ENCODE data around the gene HEATR5B. TPM values are rescaled to one million over a fixed set of nuclear protein-coding genes. Genes with fewer than 3 reads are reported as not detected.

The HEATR5B gene
- total and polyA plus RNA-seq, 4 donors = 6.5 to 54.9 (median 16.1) TPM

DNA sequence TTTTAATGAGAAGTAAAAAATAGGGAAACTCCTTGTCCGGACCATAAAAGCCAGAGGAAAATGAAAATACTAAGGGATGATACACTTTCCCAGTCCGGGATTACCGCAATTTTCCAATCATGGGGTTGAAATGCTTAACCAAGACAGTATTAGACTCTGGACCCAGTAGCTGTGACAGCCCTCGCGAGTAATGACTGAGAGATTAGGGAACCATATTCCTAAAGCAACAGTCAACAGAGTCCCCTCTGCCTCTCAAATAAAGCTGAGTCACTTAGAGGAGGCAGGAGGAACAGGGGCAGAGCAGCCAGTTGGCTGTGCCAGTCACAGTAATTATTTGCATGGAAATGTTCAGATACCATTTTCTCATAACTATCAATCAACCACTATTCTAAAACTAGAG is 35.0 kb upstream of the HEATR5B start:
- ATAC-seq (ENCODE audit: insufficient read depth, low FRiP score) = no peak
- 89 to 96% methylated on average over 5 of the region's 5 CpGs for WGBS, 2 donors
- H3K36me3 ChIP-seq (ENCODE audit: control insufficient read depth in 4 of 4, insufficient read depth in 4 of 4, low read length in 4 of 4) = peaks cover 20 to 37% (median 27%) of the 10 kb centered on the region in 4 donors

DNA sequence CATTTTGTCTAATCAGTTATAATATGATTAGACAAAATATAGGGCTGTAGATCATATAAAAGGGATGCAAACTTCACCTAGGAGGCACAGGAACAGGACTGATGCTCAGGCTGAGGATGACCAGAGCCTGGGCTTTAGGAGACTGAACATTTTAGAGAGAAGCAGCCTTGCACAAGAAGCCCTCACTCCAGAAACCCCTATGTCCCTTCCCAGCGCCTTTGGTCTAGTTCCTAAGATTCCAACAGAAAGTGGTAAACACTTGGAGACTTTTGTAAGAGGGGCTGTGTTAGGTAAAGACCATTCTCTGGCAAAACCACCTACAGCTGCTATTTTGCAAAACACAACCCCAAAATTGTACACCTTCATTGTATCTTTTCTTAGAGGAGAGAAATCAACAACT is 33.4 kb upstream of the HEATR5B start:
- 78 to 92% methylated on average over 1 of the region's 1 CpG for WGBS, 2 donors
- H3K36me3 ChIP-seq (ENCODE audit: control insufficient read depth in 4 of 4, insufficient read depth in 4 of 4, low read length in 4 of 4) = peaks cover 16 to 34% (median 26%) of the 10 kb centered on the region in 4 donors

More for the DNA sequence above, 35.0 kb upstream of the HEATR5B start:
- no peaks in the 10 kb centered on the region for H3K9me3 ChIP-seq (ENCODE audit: control insufficient read depth in 4 of 4, insufficient read depth in 3 of 4, low read length in 3 of 4)
- H3K9ac ChIP-seq (ENCODE audit: insufficient read depth in 1 of 2, low read length in 2 of 2) = no peak overlapping the region
- TF ChIP-seq, protein P1, sequence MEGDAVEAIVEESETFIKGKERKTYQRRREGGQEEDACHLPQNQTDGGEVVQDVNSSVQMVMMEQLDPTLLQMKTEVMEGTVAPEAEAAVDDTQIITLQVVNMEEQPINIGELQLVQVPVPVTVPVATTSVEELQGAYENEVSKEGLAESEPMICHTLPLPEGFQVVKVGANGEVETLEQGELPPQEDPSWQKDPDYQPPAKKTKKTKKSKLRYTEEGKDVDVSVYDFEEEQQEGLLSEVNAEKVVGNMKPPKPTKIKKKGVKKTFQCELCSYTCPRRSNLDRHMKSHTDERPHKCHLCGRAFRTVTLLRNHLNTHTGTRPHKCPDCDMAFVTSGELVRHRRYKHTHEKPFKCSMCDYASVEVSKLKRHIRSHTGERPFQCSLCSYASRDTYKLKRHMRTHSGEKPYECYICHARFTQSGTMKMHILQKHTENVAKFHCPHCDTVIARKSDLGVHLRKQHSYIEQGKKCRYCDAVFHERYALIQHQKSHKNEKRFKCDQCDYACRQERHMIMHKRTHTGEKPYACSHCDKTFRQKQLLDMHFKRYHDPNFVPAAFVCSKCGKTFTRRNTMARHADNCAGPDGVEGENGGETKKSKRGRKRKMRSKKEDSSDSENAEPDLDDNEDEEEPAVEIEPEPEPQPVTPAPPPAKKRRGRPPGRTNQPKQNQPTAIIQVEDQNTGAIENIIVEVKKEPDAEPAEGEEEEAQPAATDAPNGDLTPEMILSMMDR (IDR thresholded peaks at IDR 0.05; ENCODE audit: control extremely low read depth, extremely low read depth) = no peak
- H3K27ac ChIP-seq (ENCODE audit: low read depth in 1 of 2, low read length in 1 of 2) = no peak overlapping the region
- H3K27me3 ChIP-seq (ENCODE audit: control insufficient read depth in 3 of 3, insufficient read depth in 3 of 3, low read length in 2 of 3) = no peaks in the 10 kb centered on the region
- DNase-seq = no peak
- no peaks in the 10 kb centered on the region for H3K4me1 ChIP-seq (ENCODE audit: control insufficient read depth in 5 of 5, insufficient read depth in 5 of 5, low read length in 5 of 5)
- H3K4me3 ChIP-seq = no peak overlapping the region

DNA sequence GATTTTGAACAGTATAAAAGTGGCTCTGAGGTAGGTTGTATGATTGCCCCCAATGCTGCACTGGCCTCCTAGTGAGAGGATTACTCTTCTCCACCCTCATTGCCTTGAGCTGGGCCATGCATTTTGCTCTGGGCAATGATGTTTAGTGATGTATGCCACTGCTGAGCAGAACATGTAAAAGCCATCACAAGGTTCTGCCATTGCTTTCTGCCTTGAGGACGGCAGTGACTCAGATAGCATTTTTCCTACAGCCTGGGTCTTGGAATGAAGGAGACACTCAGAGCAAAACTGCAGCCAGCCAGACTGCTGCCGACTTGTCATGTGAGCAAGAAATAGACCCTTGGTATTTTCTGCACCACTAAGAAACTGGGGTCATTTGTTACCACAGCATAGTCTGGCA is 27.8 kb upstream of the HEATR5B start:
- ATAC-seq (ENCODE audit: insufficient read depth, low FRiP score) (no peak), DNase-seq (no peak)
- no peaks in the 10 kb centered on the region for H3K9me3 ChIP-seq (ENCODE audit: control insufficient read depth in 4 of 4, insufficient read depth in 3 of 4, low read length in 3 of 4)
- TF ChIP-seq, protein P1 (IDR thresholded peaks at IDR 0.05; ENCODE audit: control extremely low read depth, extremely low read depth) = no peak
- no peak overlapping the region for H3K9ac ChIP-seq (ENCODE audit: insufficient read depth in 1 of 2, low read length in 2 of 2)
- H3K4me1 ChIP-seq (ENCODE audit: control insufficient read depth in 5 of 5, insufficient read depth in 5 of 5, low read length in 5 of 5) = no peaks in the 10 kb centered on the region
- no peak overlapping the region for H3K27ac ChIP-seq (ENCODE audit: low read depth in 1 of 2, low read length in 1 of 2)
- no peak overlapping the region for H3K4me3 ChIP-seq
- H3K27me3 ChIP-seq (ENCODE audit: control insufficient read depth in 3 of 3, insufficient read depth in 3 of 3, low read length in 2 of 3) = no peaks in the 10 kb centered on the region
- WGBS, 2 donors = 71 to 73% methylated on average over 2 of the region's 2 CpGs
- peaks cover 20 to 35% (median 26%) of the 10 kb centered on the region in 4 donors for H3K36me3 ChIP-seq (ENCODE audit: control insufficient read depth in 4 of 4, insufficient read depth in 4 of 4, low read length in 4 of 4)

More for the DNA sequence above, 33.4 kb upstream of the HEATR5B start:
- H3K9me3 ChIP-seq (ENCODE audit: control insufficient read depth in 4 of 4, insufficient read depth in 3 of 4, low read length in 3 of 4) = no peaks in the 10 kb centered on the region
- H3K27me3 ChIP-seq (ENCODE audit: control insufficient read depth in 3 of 3, insufficient read depth in 3 of 3, low read length in 2 of 3) = no peaks in the 10 kb centered on the region
- H3K4me3 ChIP-seq = no peak overlapping the region
- no peaks in the 10 kb centered on the region for H3K4me1 ChIP-seq (ENCODE audit: control insufficient read depth in 5 of 5, insufficient read depth in 5 of 5, low read length in 5 of 5)
- H3K9ac ChIP-seq (ENCODE audit: insufficient read depth in 1 of 2, low read length in 2 of 2) = no peak overlapping the region
- H3K27ac ChIP-seq (ENCODE audit: low read depth in 1 of 2, low read length in 1 of 2) = no peak overlapping the region
- TF ChIP-seq, protein P1 (IDR thresholded peaks at IDR 0.05; ENCODE audit: control extremely low read depth, extremely low read depth) = no peak
- DNase-seq (no peak), ATAC-seq (ENCODE audit: insufficient read depth, low FRiP score) (no peak)

Data from lung (tissue), 12 donors.